Ishikawa (cell line): Measurements from ENCODE around the gene SH2D7.

ENCODE experiments used
- CEBPB ChIP-seq: IDR thresholded peaks from 2 replicates; pipeline ENCODE4 v1.6.1; 2012
- CREB1 ChIP-seq: IDR thresholded peaks from 2 replicates; pipeline ENCODE4 v1.6.1; 2012; ENCODE audit warnings: low read depth
- EGR1 ChIP-seq: IDR thresholded peaks from 2 replicates; pipeline ENCODE4 v1.6.1; 2012
- EP300 ChIP-seq: IDR thresholded peaks from 2 replicates; pipeline ENCODE4 v1.6.1; 2012; ENCODE audit warnings: borderline replicate concordance
- FOXM1 ChIP-seq: IDR thresholded peaks from 2 replicates; pipeline ENCODE4 v1.6.1; 2012; ENCODE audit warnings: low read depth, borderline replicate concordance
- MAX ChIP-seq: IDR thresholded peaks from 2 replicates; pipeline ENCODE4 v1.6.1; 2012
- NFIC ChIP-seq: IDR thresholded peaks from 2 replicates; pipeline ENCODE4 v1.6.1; 2012
- RAD21 ChIP-seq: IDR thresholded peaks from 2 replicates; pipeline ENCODE4 v1.6.1; 2012; ENCODE audit warnings: low read depth
- REST ChIP-seq: IDR thresholded peaks from 2 replicates; pipeline ENCODE4 v1.6.1; 2012; ENCODE audit warnings: low read depth, mild to moderate bottlenecking
- TAF1 ChIP-seq: IDR thresholded peaks from 2 replicates; pipeline ENCODE4 v1.6.1; 2012; ENCODE audit warnings: low read depth, mild to moderate bottlenecking
- TCF12 ChIP-seq: IDR thresholded peaks from 2 replicates; pipeline ENCODE4 v1.6.1; 2012; ENCODE audit warnings: low read depth
- TEAD4 ChIP-seq: IDR thresholded peaks from 2 replicates; pipeline ENCODE4 v1.6.1; 2012
- YY1 ChIP-seq: IDR thresholded peaks from 2 replicates; pipeline ENCODE4 v1.6.1; 2012; ENCODE audit warnings: low read depth
- ZBTB7A ChIP-seq: IDR thresholded peaks from 2 replicates; pipeline ENCODE4 v1.6.1; 2012; ENCODE audit warnings: low read depth
- TF ChIP-seq, protein P1 (sequence below): IDR thresholded peaks from 2 replicates; pipeline ENCODE4 v1.6.1; 2012

The SH2D7 gene

GRCh38 chr15:78063217-78063616, 29.1 kb upstream of the SH2D7 start:
- TF ChIP-seq CREB1 (no peak), YY1 (no peak), EP300 (no peak), RAD21 (no peak)
- TF ChIP-seq, protein P1, sequence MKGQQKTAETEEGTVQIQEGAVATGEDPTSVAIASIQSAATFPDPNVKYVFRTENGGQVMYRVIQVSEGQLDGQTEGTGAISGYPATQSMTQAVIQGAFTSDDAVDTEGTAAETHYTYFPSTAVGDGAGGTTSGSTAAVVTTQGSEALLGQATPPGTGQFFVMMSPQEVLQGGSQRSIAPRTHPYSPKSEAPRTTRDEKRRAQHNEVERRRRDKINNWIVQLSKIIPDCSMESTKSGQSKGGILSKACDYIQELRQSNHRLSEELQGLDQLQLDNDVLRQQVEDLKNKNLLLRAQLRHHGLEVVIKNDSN, result no peak

DNA sequence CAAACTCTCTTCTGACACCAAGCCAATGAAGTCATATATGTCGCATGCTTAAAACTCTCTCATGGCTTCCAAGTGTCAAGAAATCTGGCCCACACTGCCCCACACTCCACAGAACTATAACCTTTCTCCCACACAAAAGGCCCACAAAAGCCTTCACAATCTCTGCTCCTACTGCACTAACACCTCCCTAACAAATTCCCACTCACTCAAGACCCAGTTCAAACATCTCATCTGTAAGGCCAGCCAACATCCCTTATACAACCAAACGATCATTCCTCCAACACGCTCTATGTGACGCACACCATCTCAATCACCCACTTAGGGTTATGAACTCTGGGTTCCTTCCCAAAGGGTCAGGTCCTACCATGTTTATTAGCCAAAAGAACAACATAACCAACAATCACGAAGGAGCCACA, 28.4 kb upstream of the SH2D7 start:
- TF ChIP-seq FOXM1 (no peak), ZBTB7A (no peak), TAF1 (no peak), RAD21 (no peak), TEAD4 (no peak), REST (no peak), CEBPB (no peak), EP300 (no peak), YY1 (no peak), TCF12 (no peak), MAX (no peak), CREB1 (no peak), NFIC (no peak)
- TF ChIP-seq, protein P1, result no peak

- TF ChIP-seq TCF12 (no peak), EP300 (no peak), ZBTB7A (no peak), RAD21 (no peak), CEBPB (no peak), NFIC (no peak), YY1 (no peak), TAF1 (no peak), EGR1 (no peak), REST (no peak), CREB1 (no peak)
- TF ChIP-seq, protein P1, result no peak
Observed at GRCh38 chr15:78064544-78064943, 27.8 kb upstream of the SH2D7 start.

- no peak for TF ChIP-seq NFIC
- no peak for TF ChIP-seq EP300
- no peak for TF ChIP-seq TAF1
- TF ChIP-seq ZBTB7A, result no peak
- no peak for TF ChIP-seq REST
- TF ChIP-seq RAD21, result no peak
- no peak for TF ChIP-seq EGR1
Observed at GRCh38 chr15:78065284-78065872, 27.0 kb upstream of the SH2D7 start.
